Vagina (tissue), 2 donors: ENCODE measurements around the gene PARP12. TPM values are rescaled to one million over a fixed set of nuclear protein-coding genes. Genes with fewer than 3 reads are reported as not detected.

ENCODE experiments used
- DNase-seq, 2 donors: peaks; one replicate each; pipeline ENCODE4 v3.0.0-alpha.2; 2017; ENCODE audit errors: extremely low spot score in 2 of 2
- H3K27ac ChIP-seq: fragments of 200-600 bp; sonication (generic); one replicate; pipeline ENCODE4 v1.5.1; 2019
- H3K27me3 ChIP-seq: fragments of 200-600 bp; sonication (generic); one replicate; pipeline ENCODE4 v1.5.1; 2019
- H3K36me3 ChIP-seq, 2 donors: fragments of 200-600 bp; sonication (generic); one replicate each; pipeline ENCODE4 v1.5.1; 2017 to 2019
- H3K4me1 ChIP-seq: fragments of 200-600 bp; sonication (generic); one replicate; pipeline ENCODE4 v1.5.1; 2019
- H3K4me3 ChIP-seq, 2 donors: fragments of 200-600 bp; sonication (generic); 1 replicate in 1 of 2; 2 replicates in 1 of 2; pipeline ENCODE4 v1.5.1; 2016 to 2019
- H3K9me3 ChIP-seq: fragments of 200-600 bp; sonication (generic); one replicate; pipeline ENCODE4 v1.5.1; 2019
- POLR2A ChIP-seq, 2 donors: fragments of 450-650 bp; IDR thresholded peaks; one replicate each; pipeline ENCODE4 v1.6.1; 2017; ENCODE audit warnings: antibody characterized with exemption in 2 of 2, mild to moderate bottlenecking in 2 of 2, moderate library complexity in 2 of 2
- POLR2AphosphoS5 ChIP-seq, 2 donors: sonication (generic); formaldehyde crosslinking; IDR thresholded peaks; one replicate each; pipeline ENCODE4 v1.9.0; 2017; ENCODE audit warnings: antibody characterized with exemption in 2 of 2, mild to moderate bottlenecking in 2 of 2, low read depth in 1 of 2; ENCODE audit not compliant: insufficient read depth in 1 of 2
- intact Hi-C: fragments of 100-400 bp; cut with DNase I; formaldehyde crosslinking; loops from one replicate; pipeline ENCODE4 v1.15.1; 2023
- total RNA-seq: library from RNA; depleted of rRNA; stranded (reverse); fragments of >200 nt; gene quantifications from one replicate; pipeline ENCODE4 v1.2.3, GENCODE V29; 2016
- TF ChIP-seq, protein P1 (sequence below), 3 experiments: fragments of 450-650 bp in 2 of 3; fragments of 200-600 bp in 1 of 3; sonication (generic) in 1 of 3; IDR thresholded peaks; one replicate each; pipeline ENCODE4 v1.5.1; 2017 to 2019; ENCODE audit warnings: antibody characterized with exemption in 3 of 3, mild to moderate bottlenecking in 2 of 3, moderate library complexity in 2 of 3

The PARP12 gene
- total RNA-seq, 1 donor from 2014 or later, result 42.2 TPM

- Histone ChIP-seq H3K27ac (no peak overlapping the region), H3K9me3 (no peaks in the 10 kb centered on the region), H3K4me1 (no peaks in the 10 kb centered on the region), H3K36me3 (no peaks in the 10 kb centered on the region), H3K4me3 (no peak overlapping the region), H3K27me3 (no peaks in the 10 kb centered on the region)
- TF ChIP-seq, protein P1, sequence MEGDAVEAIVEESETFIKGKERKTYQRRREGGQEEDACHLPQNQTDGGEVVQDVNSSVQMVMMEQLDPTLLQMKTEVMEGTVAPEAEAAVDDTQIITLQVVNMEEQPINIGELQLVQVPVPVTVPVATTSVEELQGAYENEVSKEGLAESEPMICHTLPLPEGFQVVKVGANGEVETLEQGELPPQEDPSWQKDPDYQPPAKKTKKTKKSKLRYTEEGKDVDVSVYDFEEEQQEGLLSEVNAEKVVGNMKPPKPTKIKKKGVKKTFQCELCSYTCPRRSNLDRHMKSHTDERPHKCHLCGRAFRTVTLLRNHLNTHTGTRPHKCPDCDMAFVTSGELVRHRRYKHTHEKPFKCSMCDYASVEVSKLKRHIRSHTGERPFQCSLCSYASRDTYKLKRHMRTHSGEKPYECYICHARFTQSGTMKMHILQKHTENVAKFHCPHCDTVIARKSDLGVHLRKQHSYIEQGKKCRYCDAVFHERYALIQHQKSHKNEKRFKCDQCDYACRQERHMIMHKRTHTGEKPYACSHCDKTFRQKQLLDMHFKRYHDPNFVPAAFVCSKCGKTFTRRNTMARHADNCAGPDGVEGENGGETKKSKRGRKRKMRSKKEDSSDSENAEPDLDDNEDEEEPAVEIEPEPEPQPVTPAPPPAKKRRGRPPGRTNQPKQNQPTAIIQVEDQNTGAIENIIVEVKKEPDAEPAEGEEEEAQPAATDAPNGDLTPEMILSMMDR (IDR thresholded peaks at IDR 0.05), result no peak
- no peak for TF ChIP-seq POLR2AphosphoS5 (IDR thresholded peaks at IDR 0.05; ENCODE audit: insufficient read depth in 1 of 2, low read depth in 1 of 2)
- no peak for TF ChIP-seq POLR2A (IDR thresholded peaks at IDR 0.05)
- intact Hi-C loops, result no loop called here
- no peak for DNase-seq
Measured at GRCh38 chr7:140079121-140079536, 16.4 kb upstream of the PARP12 start.

DNA sequence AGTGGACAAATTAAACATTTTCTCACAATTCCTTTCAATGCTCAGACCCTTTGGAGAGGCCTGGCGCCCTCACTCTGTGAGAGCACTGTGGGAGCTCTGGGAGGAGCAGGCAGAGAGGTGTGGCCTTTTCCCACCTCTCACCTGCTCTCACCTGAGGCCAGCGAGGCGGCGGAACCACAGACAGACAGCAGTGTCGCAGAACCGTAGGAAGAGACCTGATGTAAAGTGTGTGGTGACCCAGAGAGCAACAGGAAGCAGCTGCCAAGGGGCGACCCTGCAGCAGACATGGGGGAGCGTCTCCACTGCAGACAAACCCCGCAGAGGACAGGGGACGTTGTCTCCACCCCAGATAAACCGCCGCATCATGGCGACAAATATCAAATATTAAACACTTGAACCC is 15.6 kb upstream of the PARP12 start:
- Histone ChIP-seq H3K4me1 (no peaks in the 10 kb centered on the region), H3K27ac (no peak overlapping the region), H3K9me3 (no peaks in the 10 kb centered on the region), H3K4me3 (no peak overlapping the region), H3K27me3 (no peaks in the 10 kb centered on the region), H3K36me3 (no peaks in the 10 kb centered on the region)
- intact Hi-C loops, result no loop called here
- no peak for DNase-seq
- no peak for TF ChIP-seq POLR2AphosphoS5 (IDR thresholded peaks at IDR 0.05; ENCODE audit: insufficient read depth in 1 of 2, low read depth in 1 of 2)
- TF ChIP-seq POLR2A (IDR thresholded peaks at IDR 0.05), result no peak
- TF ChIP-seq, protein P1 (IDR thresholded peaks at IDR 0.05), result no peak

- intact Hi-C loops, result no loop called here
- H3K27ac ChIP-seq, result no peak overlapping the region
Measured at GRCh38 chr7:140074780-140075179, 12.0 kb upstream of the PARP12 start.

DNA sequence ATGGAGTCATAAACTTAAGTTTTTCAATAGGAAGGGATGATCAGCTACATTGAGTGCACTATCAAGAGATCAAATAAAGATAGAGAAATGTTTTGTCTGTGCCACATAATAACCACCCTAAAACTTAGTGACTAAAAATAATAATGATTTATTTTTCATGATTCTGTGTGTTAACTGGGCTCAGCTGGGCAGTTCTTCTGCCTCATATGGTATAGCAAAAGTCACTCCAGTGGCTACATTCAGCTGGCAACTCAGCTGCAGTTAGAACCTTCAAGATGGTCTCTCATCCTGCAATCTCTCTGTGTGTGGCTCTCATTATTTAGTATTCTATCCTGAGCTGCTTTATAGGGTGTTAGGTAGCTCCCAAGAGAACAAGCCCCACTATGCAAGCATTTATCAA is 7.8 kb upstream of the PARP12 start:
- no peak overlapping the region for H3K27ac ChIP-seq
- H3K27me3 ChIP-seq, result no peaks in the 10 kb centered on the region
- TF ChIP-seq, protein P1 (IDR thresholded peaks at IDR 0.05), result no peak
- TF ChIP-seq POLR2A (IDR thresholded peaks at IDR 0.05) (no peak), POLR2AphosphoS5 (IDR thresholded peaks at IDR 0.05; ENCODE audit: insufficient read depth in 1 of 2, low read depth in 1 of 2) (no peak)
- intact Hi-C loops, result no loop called here
- DNase-seq, result no peak
- no peaks in the 10 kb centered on the region for H3K36me3 ChIP-seq
- H3K4me1 ChIP-seq, result no peaks in the 10 kb centered on the region
- no peak overlapping the region for H3K4me3 ChIP-seq
- H3K9me3 ChIP-seq, result no peaks in the 10 kb centered on the region

More at GRCh38 chr7:140074780-140075179, 12.0 kb upstream of the PARP12 start:
- Histone ChIP-seq H3K27me3 (no peaks in the 10 kb centered on the region), H3K36me3 (no peaks in the 10 kb centered on the region), H3K4me3 (no peak overlapping the region), H3K4me1 (no peaks in the 10 kb centered on the region), H3K9me3 (no peaks in the 10 kb centered on the region)
- TF ChIP-seq POLR2A (IDR thresholded peaks at IDR 0.05), result no peak
- TF ChIP-seq, protein P1 (IDR thresholded peaks at IDR 0.05), result no peak
- TF ChIP-seq POLR2AphosphoS5 (IDR thresholded peaks at IDR 0.05; ENCODE audit: insufficient read depth in 1 of 2, low read depth in 1 of 2), result no peak
- no peak for DNase-seq

GRCh38 chr7:140069298-140069949 is 6.7 kb upstream of the PARP12 start:
- intact Hi-C loops, result no loop called here
- DNase-seq, result no peak
- no peaks in the 10 kb centered on the region for H3K4me1 ChIP-seq
- no peak overlapping the region for H3K27ac ChIP-seq
- no peaks in the 10 kb centered on the region for H3K27me3 ChIP-seq
- H3K4me3 ChIP-seq, result no peak overlapping the region
- TF ChIP-seq, protein P1 (IDR thresholded peaks at IDR 0.05), result no peak
- TF ChIP-seq POLR2A (IDR thresholded peaks at IDR 0.05), result no peak
- TF ChIP-seq POLR2AphosphoS5 (IDR thresholded peaks at IDR 0.05; ENCODE audit: insufficient read depth in 1 of 2, low read depth in 1 of 2), result no peak
- no peaks in the 10 kb centered on the region for H3K36me3 ChIP-seq
- no peaks in the 10 kb centered on the region for H3K9me3 ChIP-seq
